HepG2 (cell line): ENCODE results near the gene OR1S2. TPM values are rescaled to one million over a fixed set of nuclear protein-coding genes. Genes with fewer than 3 reads are reported as not detected.

Source experiments
- IRF2 ChIP-seq: IDR thresholded peaks from 2 replicates; pipeline ENCODE4 v1.6.1; 2018; ENCODE audit warnings: missing genetic modification reagents, missing compliant biosample characterization
- ZFAT ChIP-seq: sonication (generic); formaldehyde crosslinking; conservative IDR thresholded peaks from 2 replicates; pipeline ENCODE4 v1.8.1; 2023; ENCODE audit warnings: missing genetic modification reagents, inconsistent platforms
- ZNF34 ChIP-seq: sonication (generic); formaldehyde crosslinking; IDR thresholded peaks from 2 replicates; pipeline ENCODE4 v1.4.0; 2020; ENCODE audit warnings: mild to moderate bottlenecking, missing genetic modification reagents, borderline replicate concordance
- ZNF550 ChIP-seq: sonication (generic); formaldehyde crosslinking; IDR thresholded peaks from 2 replicates; pipeline ENCODE4 v1.4.0; 2020; ENCODE audit warnings: mild to moderate bottlenecking, missing genetic modification reagents, borderline replicate concordance
- polyA plus RNA-seq, 8 experiments: library from polyadenylated mRNA; depleted of rRNA in 3 of 8; stranded (reverse) in 7 of 8; unstranded in 1 of 8; fragments of >200 nt; fragmentation: Illumina TruSeq in 4 of 8; extraction: Trizol in 4 of 8; gene quantifications; 2 replicates each; pipeline versions ENCODE4 v1.2.1 to v1.2.3, GENCODE V29; 2011 to 2016; ENCODE audit warnings: low read depth in 4 of 8, missing spikeins in 1 of 8, mixed read lengths in 1 of 8; ENCODE audit not compliant: insufficient read depth in 1 of 8
- total RNA-seq, 5 experiments: library from RNA; depleted of rRNA; stranded (reverse); fragments of >200 nt; fragmentation: Illumina TruSeq; extraction: Trizol; gene quantifications; 2 replicates each; pipeline ENCODE4 v1.2.3, GENCODE V29; 2016; ENCODE audit warnings: low read depth in 1 of 5
- TF ChIP-seq, protein P1 (sequence below): sonication (generic); formaldehyde crosslinking; IDR thresholded peaks from 2 replicates; pipeline ENCODE4 v1.5.0; 2020; ENCODE audit warnings: mild to moderate bottlenecking, missing genetic modification reagents, borderline replicate concordance
- TF ChIP-seq, protein P2 (sequence below): sonication (generic); formaldehyde crosslinking; IDR thresholded peaks from 2 replicates; pipeline ENCODE4 v1.4.0; 2020; ENCODE audit warnings: mild to moderate bottlenecking, missing genetic modification reagents

Gene OR1S2
- total and polyA plus RNA-seq, 2 of the 13 experiments (the other 11 are each of a cell fraction or from before 2014, with no cell fraction given) = not detected

DNA sequence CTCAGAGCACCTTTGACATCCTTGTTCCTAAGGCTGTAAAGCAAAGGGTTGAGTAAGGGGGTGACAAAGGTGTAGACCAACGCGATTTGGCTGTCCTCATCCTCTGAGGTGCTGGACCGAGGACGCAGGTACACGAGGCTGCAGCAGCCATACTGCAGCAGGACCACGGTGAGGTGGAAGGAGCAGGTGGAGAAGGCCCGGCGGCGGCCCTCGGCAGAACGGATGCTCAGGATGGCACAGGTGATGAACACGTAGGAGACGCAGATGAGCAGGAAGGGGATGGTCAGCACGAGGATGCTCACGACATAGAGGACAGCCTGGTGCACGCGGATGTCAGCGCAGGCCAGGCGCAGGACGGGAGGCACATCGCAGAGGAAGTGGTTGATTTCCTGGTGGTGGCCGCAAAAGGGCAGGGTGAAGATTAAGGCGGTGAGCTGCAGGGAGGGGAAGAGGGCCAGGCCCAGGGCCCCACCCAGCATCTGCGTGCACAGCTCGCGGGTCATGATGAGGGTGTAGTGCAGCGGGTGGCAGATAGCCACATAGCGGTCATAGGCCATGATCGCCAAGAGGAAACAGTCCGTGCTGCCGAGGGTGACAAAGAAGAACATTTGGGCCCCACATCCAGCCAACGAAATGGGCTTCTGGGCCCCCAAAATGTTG, 24.1 kb upstream of the OR1S2 start (continued):
- TF ChIP-seq, protein P1, sequence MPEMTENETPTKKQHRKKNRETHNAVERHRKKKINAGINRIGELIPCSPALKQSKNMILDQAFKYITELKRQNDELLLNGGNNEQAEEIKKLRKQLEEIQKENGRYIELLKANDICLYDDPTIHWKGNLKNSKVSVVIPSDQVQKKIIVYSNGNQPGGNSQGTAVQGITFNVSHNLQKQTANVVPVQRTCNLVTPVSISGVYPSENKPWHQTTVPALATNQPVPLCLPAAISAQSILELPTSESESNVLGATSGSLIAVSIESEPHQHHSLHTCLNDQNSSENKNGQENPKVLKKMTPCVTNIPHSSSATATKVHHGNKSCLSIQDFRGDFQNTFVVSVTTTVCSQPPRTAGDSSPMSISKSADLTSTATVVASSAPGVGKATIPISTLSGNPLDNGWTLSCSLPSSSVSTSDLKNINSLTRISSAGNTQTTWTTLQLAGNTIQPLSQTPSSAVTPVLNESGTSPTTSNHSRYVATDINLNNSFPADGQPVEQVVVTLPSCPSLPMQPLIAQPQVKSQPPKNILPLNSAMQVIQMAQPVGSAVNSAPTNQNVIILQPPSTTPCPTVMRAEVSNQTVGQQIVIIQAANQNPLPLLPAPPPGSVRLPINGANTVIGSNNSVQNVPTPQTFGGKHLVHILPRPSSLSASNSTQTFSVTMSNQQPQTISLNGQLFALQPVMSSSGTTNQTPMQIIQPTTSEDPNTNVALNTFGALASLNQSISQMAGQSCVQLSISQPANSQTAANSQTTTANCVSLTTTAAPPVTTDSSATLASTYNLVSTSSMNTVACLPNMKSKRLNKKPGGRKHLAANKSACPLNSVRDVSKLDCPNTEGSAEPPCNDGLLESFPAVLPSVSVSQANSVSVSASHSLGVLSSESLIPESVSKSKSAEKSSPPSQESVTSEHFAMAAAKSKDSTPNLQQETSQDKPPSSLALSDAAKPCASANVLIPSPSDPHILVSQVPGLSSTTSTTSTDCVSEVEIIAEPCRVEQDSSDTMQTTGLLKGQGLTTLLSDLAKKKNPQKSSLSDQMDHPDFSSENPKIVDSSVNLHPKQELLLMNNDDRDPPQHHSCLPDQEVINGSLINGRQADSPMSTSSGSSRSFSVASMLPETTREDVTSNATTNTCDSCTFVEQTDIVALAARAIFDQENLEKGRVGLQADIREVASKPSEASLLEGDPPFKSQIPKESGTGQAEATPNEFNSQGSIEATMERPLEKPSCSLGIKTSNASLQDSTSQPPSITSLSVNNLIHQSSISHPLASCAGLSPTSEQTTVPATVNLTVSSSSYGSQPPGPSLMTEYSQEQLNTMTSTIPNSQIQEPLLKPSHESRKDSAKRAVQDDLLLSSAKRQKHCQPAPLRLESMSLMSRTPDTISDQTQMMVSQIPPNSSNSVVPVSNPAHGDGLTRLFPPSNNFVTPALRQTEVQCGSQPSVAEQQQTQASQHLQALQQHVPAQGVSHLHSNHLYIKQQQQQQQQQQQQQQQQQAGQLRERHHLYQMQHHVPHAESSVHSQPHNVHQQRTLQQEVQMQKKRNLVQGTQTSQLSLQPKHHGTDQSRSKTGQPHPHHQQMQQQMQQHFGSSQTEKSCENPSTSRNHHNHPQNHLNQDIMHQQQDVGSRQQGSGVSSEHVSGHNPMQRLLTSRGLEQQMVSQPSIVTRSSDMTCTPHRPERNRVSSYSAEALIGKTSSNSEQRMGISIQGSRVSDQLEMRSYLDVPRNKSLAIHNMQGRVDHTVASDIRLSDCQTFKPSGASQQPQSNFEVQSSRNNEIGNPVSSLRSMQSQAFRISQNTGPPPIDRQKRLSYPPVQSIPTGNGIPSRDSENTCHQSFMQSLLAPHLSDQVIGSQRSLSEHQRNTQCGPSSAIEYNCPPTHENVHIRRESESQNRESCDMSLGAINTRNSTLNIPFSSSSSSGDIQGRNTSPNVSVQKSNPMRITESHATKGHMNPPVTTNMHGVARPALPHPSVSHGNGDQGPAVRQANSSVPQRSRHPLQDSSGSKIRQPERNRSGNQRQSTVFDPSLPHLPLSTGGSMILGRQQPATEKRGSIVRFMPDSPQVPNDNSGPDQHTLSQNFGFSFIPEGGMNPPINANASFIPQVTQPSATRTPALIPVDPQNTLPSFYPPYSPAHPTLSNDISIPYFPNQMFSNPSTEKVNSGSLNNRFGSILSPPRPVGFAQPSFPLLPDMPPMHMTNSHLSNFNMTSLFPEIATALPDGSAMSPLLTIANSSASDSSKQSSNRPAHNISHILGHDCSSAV (CRISPR knock-in tag) = no peak
- no peak for TF ChIP-seq ZFAT (CRISPR knock-in tag)
- TF ChIP-seq, protein P2, sequence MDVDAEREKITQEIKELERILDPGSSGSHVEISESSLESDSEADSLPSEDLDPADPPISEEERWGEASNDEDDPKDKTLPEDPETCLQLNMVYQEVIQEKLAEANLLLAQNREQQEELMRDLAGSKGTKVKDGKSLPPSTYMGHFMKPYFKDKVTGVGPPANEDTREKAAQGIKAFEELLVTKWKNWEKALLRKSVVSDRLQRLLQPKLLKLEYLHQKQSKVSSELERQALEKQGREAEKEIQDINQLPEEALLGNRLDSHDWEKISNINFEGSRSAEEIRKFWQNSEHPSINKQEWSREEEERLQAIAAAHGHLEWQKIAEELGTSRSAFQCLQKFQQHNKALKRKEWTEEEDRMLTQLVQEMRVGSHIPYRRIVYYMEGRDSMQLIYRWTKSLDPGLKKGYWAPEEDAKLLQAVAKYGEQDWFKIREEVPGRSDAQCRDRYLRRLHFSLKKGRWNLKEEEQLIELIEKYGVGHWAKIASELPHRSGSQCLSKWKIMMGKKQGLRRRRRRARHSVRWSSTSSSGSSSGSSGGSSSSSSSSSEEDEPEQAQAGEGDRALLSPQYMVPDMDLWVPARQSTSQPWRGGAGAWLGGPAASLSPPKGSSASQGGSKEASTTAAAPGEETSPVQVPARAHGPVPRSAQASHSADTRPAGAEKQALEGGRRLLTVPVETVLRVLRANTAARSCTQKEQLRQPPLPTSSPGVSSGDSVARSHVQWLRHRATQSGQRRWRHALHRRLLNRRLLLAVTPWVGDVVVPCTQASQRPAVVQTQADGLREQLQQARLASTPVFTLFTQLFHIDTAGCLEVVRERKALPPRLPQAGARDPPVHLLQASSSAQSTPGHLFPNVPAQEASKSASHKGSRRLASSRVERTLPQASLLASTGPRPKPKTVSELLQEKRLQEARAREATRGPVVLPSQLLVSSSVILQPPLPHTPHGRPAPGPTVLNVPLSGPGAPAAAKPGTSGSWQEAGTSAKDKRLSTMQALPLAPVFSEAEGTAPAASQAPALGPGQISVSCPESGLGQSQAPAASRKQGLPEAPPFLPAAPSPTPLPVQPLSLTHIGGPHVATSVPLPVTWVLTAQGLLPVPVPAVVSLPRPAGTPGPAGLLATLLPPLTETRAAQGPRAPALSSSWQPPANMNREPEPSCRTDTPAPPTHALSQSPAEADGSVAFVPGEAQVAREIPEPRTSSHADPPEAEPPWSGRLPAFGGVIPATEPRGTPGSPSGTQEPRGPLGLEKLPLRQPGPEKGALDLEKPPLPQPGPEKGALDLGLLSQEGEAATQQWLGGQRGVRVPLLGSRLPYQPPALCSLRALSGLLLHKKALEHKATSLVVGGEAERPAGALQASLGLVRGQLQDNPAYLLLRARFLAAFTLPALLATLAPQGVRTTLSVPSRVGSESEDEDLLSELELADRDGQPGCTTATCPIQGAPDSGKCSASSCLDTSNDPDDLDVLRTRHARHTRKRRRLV = no peak
- TF ChIP-seq IRF2 (CRISPR knock-in tag) = no peak
- TF ChIP-seq ZNF550 (CRISPR knock-in tag) = no peak
- no peak for TF ChIP-seq ZNF34 (CRISPR knock-in tag)
